HL-60 (cell line): ENCODE measurements around the gene NRP1.
"Not testable (repeated sequence)": the region's sequence is repeated elsewhere in the genome, so short reads cannot be mapped to it uniquely, and the experiment has no call there.

Source experiments
- DNase-seq, 2 experiments: peaks; one replicate each; pipeline ENCODE4 v3.0.0-alpha.2; 2010 to 2020; ENCODE audit warnings: low read depth in 1 of 2, low spot score in 1 of 2
- H3K27ac ChIP-seq: fragments of 250-450 bp; sonication (Bioruptor Pico); replicated peaks from 2 replicates; pipeline ENCODE4 v1.5.1; 2020; ENCODE audit warnings: mild to moderate bottlenecking, moderate library complexity
- H3K27me3 ChIP-seq: fragments of 250-450 bp; sonication (Bioruptor Pico); 2 replicates; pipeline ENCODE4 v1.5.1; 2021; ENCODE audit warnings: mild to moderate bottlenecking, moderate library complexity; ENCODE audit not compliant: insufficient read depth, poor library complexity, severe bottlenecking
- H3K4me3 ChIP-seq: replicated peaks from 2 replicates; pipeline ENCODE4 v1.5.1; 2011; ENCODE audit warnings: mild to moderate bottlenecking, control low read depth, low read length; ENCODE audit not compliant: insufficient read depth
- CTCF ChIP-seq: IDR thresholded peaks from one replicate; pipeline ENCODE4 v1.5.1; 2011; ENCODE audit warnings: low read length, control low read depth, inconsistent platforms; ENCODE audit not compliant: insufficient read depth
- GABPA ChIP-seq: IDR thresholded peaks from 2 replicates; pipeline ENCODE4 v1.6.1; 2012; ENCODE audit warnings: low read depth
- POLR2AphosphoS5 ChIP-seq: IDR thresholded peaks from 2 replicates; pipeline ENCODE4 v1.6.1; 2012; ENCODE audit warnings: low read depth
- REST ChIP-seq: IDR thresholded peaks from 2 replicates; pipeline ENCODE4 v1.6.1; 2012; ENCODE audit warnings: low read depth; ENCODE audit not compliant: insufficient replicate concordance
- SPI1 ChIP-seq: IDR thresholded peaks from 2 replicates; pipeline ENCODE4 v1.6.1; 2012; ENCODE audit warnings: low read depth, mild to moderate bottlenecking, borderline replicate concordance

Gene NRP1

GRCh38 chr10:33142295-33142694, 192.2 kb downstream of the NRP1 start:
- TF ChIP-seq SPI1 (no peak), POLR2AphosphoS5 (no peak), REST (no peak), CTCF (no peak), GABPA (no peak)
- no peaks in the 10 kb centered on the region for H3K27me3 ChIP-seq
- no peak overlapping the region for H3K27ac ChIP-seq
- no peak overlapping the region for H3K4me3 ChIP-seq
- no peak for DNase-seq

- H3K27me3 ChIP-seq: no peaks in the 10 kb centered on the region
- TF ChIP-seq REST (no peak), SPI1 (no peak), GABPA (no peak), CTCF (no peak), POLR2AphosphoS5 (no peak)
- DNase-seq: no peak
- no peak overlapping the region for H3K4me3 ChIP-seq
- no peak overlapping the region for H3K27ac ChIP-seq
Observed at GRCh38 chr10:33141251-33141650, 193.2 kb downstream of the NRP1 start.

GRCh38 chr10:33139181-33139646, 195.3 kb downstream of the NRP1 start:
- no peak overlapping the region for H3K27ac ChIP-seq
- H3K27me3 ChIP-seq: no peaks in the 10 kb centered on the region
- H3K4me3 ChIP-seq: no peak overlapping the region
- no peak for TF ChIP-seq GABPA
- no peak for TF ChIP-seq CTCF
- DNase-seq: no peak

- H3K27ac ChIP-seq, H3K4me3 ChIP-seq, DNase-seq: not testable (repeated sequence)
Observed at GRCh38 chr10:33138686-33139085, 195.8 kb downstream of the NRP1 start.

More at GRCh38 chr10:33138686-33139085, 195.8 kb downstream of the NRP1 start:
- not testable (repeated sequence) for H3K27me3 ChIP-seq
